NCI-H187 treated with DMSO at 0.1 percent for 48 hours (cell line): Measurements from ENCODE around the gene CTSH.
"Not testable (repeated sequence)": the region's sequence is repeated elsewhere in the genome, so short reads cannot be mapped to it uniquely, and the experiment has no call there.

ENCODE experiments used
- DNase-seq: peaks from one replicate; lab custom pipeline; 2025; lab: John Stamatoyannopoulos, UW

The CTSH gene

GRCh38 chr15:78880813-78881212 is 64.0 kb downstream of the CTSH start:
- no peak for DNase-seq

GRCh38 chr15:78880242-78880533 is 64.7 kb downstream of the CTSH start:
- DNase-seq: no peak

DNA sequence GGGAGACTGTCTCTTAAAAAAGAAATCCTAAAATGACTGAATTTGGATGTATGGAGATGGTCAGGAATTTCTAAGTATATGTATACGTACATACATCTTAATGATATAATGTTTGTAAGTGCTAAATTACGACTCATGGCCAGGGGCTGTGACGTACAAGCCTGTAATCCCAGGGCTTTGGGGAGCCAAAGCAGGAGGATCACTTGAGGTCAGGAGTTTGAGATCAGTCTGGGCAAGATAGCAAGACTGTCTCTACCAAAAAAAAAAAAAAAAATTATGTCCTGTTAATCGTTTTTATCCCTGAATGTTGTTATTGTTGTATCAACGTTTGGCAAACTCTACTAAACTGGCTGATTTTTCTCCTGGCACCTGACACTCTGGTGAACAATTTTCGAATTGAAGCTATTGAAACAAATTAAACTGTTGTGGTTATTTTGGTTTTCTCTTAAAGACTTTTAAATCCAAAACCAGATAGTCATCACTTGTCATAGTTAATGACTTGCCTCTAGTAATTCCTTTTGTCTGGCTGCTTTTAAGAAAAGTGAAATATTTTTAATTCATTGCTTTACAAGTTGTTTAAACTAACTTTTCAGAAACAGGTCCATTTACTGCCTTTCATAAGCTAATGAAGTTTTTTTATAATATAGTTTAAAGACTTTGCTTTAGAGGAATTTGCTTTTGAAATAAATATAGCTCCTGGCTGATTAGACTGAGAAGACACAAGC is 65.2 kb downstream of the CTSH start:
- DNase-seq: no peak

- DNase-seq: no peak
Observed at GRCh38 chr15:78878356-78878755, 66.5 kb downstream of the CTSH start.

DNA sequence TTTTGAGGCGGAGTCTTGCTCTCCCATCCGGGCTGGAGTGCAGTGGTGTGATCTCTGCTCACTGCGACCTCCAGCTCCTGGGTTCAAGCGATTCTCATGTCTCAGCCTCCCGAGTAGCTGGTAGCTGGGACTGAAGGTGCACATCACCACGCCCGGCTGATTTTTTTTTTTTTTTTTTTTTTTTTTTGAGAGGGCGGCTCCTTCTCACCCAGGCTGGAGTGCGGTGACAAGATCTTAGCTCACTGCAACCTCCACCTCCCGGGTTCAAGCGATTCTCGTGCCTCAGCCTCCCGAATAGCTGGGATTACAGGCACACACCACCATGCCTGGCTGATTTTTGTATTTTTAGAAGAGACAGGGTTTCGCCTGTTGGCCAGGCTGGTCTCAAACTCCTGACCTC is 67.9 kb downstream of the CTSH start:
- DNase-seq: not testable (repeated sequence)

DNA sequence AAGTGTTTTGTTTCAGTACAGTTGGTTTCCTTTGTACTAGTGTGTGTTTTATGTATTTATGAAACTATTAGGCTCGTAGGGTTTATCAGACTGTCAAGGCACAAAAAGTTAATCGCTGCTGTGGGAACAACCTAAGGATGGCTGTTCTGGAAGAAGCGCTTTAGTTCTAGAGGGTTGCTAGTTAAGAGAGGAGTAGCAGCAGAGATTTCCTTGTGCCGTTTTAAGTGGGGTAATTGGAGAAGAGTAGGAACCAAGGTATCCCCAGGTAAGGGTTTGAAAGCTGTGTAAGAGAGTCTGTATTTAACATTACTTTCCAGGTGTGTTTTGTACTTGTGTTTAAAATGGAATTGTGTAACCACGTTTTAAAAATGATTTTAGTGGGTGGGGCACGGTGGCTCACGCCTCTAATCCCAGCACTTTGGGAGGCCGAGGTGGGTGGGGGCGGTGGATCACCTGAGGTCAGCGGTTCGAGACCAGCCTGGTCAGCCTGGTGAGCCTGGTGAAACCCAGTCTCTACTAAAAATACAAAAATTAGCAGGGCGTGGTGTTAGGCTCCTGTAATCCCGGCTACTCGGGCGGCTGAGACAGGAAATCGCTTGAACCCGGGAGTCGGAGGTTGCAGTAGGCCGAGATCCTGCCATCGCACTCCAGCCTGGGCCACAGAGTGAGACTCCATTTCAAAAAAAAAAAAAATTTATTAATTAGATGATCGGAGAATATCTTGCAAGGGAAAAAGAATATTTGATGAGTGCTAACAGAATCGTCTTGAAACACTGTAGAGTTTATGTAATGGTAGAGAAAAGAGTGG is 69.5 kb downstream of the CTSH start:
- no peak for DNase-seq

GRCh38 chr15:78873793-78874765 is 70.8 kb downstream of the CTSH start:
- no peak for DNase-seq

GRCh38 chr15:78872972-78873792 is 71.7 kb downstream of the CTSH start:
- DNase-seq: peak; percentile 3

- DNase-seq: peak; percentile 23
Observed at GRCh38 chr15:78872155-78872971, 72.5 kb downstream of the CTSH start, which contains the start of gene MORF4L1. TSS of gene MORF4L1 (plus strand) at chr15:78872890. CDS start at chr15:78873018, 128 bp downstream.

DNA sequence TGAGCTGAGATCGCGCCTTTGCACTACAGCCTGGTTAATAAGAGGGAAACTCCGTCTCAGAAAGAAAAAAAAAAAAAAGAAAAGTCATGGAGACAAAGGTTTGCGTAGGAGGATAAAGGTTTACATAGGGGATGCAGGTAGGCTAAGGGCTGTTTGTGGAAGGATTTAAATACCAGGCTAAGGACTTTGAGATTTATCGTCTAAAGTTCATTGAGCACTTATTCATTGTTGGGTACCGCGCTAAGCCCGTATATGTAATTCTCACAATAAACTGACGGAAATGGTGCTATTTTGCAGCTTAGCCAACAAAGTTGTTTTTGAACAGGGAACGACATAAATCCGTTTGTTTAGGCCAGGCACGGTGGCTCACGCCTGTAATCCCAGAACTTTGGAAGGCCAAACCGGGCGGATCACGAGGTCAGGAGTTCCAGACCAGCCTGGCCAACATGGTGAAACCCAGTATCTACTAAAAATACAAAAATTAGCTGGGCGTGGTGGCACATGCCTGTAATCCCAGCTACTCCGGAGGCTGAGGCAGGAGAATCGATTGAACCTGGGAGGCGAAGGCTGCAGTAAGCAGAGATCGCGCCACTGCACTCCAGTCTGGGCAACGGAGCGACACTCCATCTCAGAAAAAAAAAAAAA is 73.2 kb downstream of the CTSH start:
- not testable (repeated sequence) for DNase-seq
